22Rv1 (cell line): ENCODE measurements around the gene ARHGAP10.

Experiments
- H3K27ac ChIP-seq: fragments of 450-650 bp; 2 replicates; pipeline ENCODE4 v1.5.1; 2017
- ZFX ChIP-seq: fragments of 450-650 bp; IDR thresholded peaks from 2 replicates; pipeline ENCODE4 v1.6.1; 2017; ENCODE audit warnings: antibody characterized with exemption, borderline replicate concordance
- TF ChIP-seq, protein P1 (sequence below): fragments of 450-650 bp; IDR thresholded peaks from 2 replicates; pipeline ENCODE4 v1.5.1; 2017; ENCODE audit warnings: mild to moderate bottlenecking

ARHGAP10 gene

DNA sequence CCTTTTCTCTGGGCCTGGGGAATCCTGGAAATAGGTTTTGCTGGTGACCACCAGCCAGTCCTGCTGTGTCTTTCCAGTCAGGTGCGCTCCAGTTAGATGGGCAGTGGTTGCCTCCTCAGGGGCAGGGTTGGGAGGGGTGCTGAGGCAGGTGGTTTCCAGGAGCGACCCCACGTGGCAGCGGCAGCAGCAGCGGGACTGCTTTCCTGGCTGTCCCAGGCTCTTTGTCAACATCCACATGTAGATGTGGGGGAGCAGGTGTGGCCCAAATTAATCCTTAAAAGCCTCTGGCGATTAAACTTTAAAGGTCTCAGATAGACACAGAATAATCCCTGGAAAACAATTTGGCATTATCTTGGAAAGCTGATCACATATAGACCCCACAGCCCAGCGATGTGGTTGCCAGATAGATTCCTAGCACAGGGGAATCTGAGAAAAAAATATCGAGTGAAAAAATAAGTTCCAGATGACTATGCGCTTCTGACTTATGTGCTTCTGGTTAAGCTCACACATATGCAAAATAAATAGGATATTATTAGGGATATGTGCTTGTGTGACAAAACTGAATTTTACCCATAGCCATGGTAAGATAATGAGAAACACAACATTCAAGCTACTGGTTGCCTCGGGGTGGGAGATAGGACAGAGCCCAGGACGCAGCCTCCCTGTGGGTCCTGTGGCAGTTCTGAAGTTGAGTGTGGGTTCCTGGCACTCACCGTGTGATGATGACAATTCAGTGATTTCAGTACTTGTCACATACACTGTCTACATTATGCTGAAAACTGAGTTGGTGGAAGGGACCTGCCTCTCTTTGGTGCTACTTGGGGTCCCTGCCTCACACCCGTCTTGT is 336.4 kb downstream of the ARHGAP10 start:
- TF ChIP-seq ZFX, result no peak
- TF ChIP-seq, protein P1, sequence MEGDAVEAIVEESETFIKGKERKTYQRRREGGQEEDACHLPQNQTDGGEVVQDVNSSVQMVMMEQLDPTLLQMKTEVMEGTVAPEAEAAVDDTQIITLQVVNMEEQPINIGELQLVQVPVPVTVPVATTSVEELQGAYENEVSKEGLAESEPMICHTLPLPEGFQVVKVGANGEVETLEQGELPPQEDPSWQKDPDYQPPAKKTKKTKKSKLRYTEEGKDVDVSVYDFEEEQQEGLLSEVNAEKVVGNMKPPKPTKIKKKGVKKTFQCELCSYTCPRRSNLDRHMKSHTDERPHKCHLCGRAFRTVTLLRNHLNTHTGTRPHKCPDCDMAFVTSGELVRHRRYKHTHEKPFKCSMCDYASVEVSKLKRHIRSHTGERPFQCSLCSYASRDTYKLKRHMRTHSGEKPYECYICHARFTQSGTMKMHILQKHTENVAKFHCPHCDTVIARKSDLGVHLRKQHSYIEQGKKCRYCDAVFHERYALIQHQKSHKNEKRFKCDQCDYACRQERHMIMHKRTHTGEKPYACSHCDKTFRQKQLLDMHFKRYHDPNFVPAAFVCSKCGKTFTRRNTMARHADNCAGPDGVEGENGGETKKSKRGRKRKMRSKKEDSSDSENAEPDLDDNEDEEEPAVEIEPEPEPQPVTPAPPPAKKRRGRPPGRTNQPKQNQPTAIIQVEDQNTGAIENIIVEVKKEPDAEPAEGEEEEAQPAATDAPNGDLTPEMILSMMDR, result no peak
- no peak overlapping the region for H3K27ac ChIP-seq

DNA sequence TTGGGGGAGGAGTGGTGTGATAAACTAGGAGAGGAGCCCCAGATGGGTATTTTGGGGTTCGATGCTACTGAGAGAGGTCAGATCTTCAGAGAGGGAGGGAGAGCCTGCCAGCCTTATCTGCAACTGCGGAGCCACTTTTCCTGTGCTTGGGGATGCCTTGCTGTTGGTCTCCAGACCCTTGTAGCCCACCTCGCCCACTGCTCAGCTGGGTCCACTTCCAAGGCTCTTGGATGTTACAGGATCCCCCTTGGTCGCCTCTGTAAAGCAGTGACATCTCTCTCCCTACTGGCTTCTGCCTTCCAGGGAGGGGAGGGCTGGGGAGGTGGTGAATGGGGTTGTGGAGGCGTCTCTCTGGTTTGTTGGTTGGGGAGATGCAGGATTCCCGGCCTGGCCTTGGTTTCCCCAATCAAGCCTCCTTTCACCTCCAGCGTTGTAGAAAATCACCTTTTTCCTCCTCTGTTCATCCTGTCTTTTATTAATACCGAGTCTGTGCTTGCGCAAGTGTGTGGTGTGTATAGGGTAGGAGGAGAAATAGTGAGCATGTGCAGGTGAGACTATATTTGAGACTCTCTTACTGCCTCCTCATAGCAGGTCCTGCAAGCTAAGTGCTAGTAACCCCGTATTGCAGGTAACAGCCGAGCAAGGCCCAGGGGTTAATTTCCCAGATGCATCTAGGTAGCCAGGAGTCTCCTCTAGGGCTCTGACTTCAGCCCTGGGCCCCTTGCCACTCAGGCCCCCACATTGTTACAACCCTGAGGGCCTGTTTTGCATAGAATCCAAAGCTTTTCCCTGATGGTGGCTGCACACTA is 337.4 kb downstream of the ARHGAP10 start:
- TF ChIP-seq ZFX, result no peak
- TF ChIP-seq, protein P1, result no peak
- H3K27ac ChIP-seq, result no peak overlapping the region

DNA sequence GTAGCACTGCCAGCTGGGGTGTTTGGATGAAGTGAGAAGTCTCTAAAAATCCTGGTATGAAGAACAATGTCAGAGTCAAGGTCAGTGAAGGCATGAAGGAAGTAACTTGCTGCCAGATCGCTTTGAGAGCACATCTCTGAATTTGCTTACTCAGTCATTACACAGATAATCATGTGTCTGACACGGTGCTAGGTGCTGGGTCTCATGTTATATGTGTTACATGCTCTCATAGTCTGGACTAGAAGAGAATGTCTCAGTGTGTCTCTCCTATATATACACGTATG is 337.9 kb downstream of the ARHGAP10 start:
- no peak overlapping the region for H3K27ac ChIP-seq
- TF ChIP-seq ZFX, result no peak
- TF ChIP-seq, protein P1, result no peak

DNA sequence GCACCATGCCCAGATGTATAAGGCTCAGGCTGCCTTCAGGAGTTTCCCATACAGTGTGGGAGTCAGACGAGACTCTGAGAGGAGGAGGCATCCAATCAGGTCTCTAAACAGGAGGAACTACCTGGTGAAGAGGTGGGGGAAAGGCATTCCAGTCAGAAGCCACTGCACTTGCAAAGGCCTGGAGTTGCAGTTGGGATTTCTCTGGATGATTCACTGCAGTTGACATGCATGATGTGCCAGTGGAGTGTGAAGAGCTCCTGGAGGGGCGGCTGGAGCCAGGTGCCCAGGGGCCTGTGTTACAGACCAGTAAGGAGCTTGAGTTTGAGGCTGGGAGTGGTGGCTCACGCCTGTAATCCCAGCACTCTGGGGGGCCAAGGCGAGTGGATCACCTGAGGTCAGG is 339.1 kb downstream of the ARHGAP10 start:
- TF ChIP-seq, protein P1, result no peak
- no peak for TF ChIP-seq ZFX
- H3K27ac ChIP-seq, result no peak overlapping the region

DNA sequence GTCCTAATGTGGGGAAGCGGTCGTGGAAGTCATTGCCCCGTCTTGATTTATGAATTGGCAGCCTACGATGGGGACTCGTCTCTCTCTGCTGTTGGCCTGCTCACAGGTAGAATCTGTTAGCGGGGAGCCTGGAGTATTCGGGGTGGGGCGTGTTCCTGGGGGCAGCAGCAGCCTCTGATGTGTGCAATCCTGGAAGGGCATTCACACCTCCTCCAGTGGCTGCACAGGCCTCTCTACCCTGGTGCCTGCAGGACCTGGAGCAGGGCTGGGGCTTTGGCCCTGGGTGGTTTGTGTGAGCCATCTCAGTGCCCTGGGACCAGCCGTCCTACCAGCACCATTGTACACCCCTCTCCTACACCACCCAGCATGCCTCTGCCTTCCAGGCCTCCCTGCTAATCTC is 340.9 kb downstream of the ARHGAP10 start:
- no peak overlapping the region for H3K27ac ChIP-seq
- TF ChIP-seq, protein P1, result no peak
- TF ChIP-seq ZFX, result no peak

DNA sequence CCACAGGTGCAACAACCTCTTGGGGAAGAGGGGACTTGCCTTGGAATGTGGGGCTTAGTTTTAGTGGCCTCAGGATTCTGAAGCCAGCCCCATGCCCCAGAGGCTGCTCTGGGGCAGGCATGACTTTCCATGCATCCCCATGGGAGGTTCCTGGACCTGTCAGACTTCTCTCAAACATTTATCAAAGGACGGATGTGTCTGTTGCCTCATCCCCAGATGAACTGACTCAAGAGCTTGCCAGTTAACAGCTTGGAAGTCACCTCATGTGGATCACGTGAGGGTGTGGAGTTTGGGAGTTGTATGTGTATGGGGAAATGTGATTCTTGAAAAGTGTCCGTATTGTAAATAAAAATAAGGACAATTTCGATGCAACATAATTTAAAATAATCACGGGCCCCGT is 341.5 kb downstream of the ARHGAP10 start:
- TF ChIP-seq ZFX, result no peak
- TF ChIP-seq, protein P1, result no peak
- no peak overlapping the region for H3K27ac ChIP-seq

DNA sequence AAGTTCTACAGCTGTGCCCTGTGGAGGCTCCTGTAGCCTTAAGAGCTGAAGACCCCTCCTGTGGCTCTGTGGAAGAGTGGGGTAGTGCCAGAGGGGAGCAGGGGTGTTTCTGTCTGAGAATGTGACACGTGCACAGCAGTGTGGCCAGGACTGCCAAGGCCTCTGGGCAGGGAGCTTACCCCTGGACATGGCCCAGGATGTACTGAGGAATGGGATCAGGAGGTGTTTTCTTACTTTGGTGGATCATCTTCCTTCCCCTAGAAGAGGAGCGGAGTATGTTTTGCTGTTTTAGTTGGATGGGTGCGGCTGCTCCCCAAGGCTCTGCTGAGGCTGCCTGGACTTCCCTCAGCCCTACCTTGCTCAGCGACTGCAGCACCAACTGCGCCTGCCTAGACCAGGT is 342.6 kb downstream of the ARHGAP10 start:
- TF ChIP-seq, protein P1, result no peak
- TF ChIP-seq ZFX, result no peak
- no peak overlapping the region for H3K27ac ChIP-seq
